DMS153 treated with DMSO at 0.1 percent for 48 hours (cell line): ENCODE measurements around the gene RGS16.
A peak's percentile ranks its signal among the peaks of the same experiment; 100 is the strongest.
"Not testable (repeated sequence)": the region's sequence is repeated elsewhere in the genome, so short reads cannot be mapped to it uniquely, and the experiment has no call there.

Experiments used
- DNase-seq: peaks from one replicate; lab custom pipeline; 2025; ENCODE audit not compliant: unreplicated experiment; lab: John Stamatoyannopoulos, UW

RGS16 gene, protein sequence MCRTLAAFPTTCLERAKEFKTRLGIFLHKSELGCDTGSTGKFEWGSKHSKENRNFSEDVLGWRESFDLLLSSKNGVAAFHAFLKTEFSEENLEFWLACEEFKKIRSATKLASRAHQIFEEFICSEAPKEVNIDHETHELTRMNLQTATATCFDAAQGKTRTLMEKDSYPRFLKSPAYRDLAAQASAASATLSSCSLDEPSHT

GRCh38 chr1:182604175-182605164 lies at the start of gene RGS16:
RGS16 (minus strand) TSS chr1:182604389; CDS start chr1:182604259, 130 bp downstream.
- peak; percentile 99 for DNase-seq

DNA sequence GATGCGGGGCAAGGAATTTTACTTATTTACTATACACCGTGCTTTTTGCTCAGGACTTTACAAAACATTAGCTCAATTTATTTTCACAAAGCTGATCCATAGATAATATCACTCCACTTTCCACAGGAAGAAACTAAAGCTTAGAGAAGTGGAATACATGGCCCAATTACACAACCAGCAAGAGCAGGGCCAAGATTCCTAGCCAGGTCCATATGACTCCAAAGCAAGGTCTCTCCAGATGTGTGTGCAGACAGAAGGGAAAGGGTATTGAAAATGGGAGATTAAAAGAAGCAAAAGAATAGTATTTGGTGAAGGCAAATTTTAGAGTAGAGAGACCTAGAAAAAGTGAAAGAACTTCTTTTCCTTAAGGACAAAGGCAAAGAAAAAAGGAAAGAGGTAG lies 49.8 kb upstream of the RGS16 start:
- no peak for DNase-seq

- DNase-seq = no peak
Observed at GRCh38 chr1:182652933-182653332, 48.7 kb upstream of the RGS16 start.

- DNase-seq = no peak
Observed at GRCh38 chr1:182651339-182651724, 47.1 kb upstream of the RGS16 start.

DNA sequence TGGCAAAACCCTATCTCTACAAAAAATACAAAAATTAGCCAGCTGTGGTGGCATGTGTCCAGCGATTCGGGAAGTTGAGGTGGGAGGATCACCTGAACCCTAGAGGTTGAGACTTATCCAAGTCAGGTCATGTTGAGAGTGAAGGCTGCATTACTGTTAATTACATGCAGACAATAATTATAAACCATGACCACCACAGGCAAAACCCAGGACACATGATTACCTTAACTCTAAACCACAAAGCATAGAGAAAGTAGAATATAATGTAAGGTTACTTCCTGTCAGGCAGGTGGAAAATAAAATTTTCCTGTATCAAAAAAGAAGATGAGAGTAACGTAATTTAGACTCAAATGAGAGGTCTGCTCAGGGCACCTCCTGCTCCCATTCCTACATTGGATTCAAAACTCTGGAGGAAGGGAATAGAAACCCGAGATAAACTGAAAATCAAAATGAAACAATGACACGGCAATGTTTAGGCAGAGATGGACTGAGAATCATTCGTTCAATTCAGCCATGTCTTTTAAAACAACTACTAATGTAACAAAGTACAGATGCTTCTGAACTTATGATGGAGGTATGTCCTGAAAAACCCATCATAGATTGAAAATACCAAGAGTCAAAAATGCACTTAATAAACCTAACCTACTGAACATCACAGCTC lies 46.6 kb upstream of the RGS16 start:
- no peak for DNase-seq

- DNase-seq = no peak
Observed at GRCh38 chr1:182649041-182649440, 44.9 kb upstream of the RGS16 start.

DNA sequence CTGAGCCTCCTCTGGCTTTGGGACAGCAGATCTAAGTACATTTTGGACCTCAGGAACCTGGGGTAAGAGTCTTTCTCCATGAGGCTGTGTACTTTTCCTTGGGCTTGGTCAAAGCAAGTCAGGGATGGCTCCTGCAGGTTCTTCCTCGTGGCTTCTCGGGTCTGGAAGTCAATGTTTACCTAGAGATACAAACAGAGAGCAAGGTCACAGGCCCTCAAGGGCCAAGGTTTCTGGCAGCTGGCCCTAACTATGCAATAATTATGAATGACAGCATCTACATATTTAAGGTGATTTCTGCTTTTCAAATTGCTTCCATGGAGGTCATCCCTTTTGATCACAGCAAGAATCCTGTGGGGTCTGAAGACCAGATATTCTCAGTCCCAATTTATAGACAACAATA lies 42.5 kb upstream of the RGS16 start:
- no peak for DNase-seq

GRCh38 chr1:182644886-182645285 lies 40.7 kb upstream of the RGS16 start:
- no peak for DNase-seq

GRCh38 chr1:182643699-182644098 lies 39.5 kb upstream of the RGS16 start:
- DNase-seq = peak; percentile 27

DNA sequence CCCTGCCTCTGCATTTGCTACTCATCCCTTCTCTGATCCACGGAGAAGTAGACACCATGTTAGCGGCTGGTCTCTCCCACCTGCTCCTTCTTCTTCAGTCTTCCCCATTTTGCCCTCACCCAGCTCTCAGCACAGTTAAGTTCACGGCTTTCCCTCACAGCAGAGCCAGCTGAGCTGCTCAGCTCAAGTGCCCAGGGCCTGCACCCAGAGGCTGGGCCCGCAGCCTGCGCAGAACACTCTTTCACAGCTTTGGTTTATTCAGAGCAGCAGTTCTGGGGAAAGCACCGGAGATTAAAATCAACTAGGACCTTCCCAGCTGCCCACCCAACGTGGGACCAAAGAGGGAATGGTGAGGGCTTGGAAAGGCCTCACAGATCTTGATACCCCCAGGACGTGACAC lies 38.3 kb upstream of the RGS16 start:
- no peak for DNase-seq

DNA sequence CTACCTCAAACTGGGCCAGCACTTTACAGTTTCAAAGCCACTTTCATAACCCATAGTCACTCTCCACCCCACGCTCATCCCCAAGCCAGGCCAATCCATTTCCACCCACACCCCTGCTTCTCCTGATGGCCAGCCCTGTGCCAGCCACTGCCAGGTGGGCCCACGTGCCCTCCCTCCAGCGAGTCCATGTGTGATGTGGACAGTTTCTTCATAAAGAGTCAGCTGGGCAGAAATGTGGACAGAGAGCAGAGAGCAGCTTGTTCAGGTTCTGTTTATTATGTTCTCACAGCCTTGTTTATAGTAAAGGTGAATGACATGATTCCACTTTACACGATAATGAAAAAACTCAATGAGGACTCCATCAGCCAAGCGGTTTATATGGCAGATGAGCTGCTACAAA lies 37.4 kb upstream of the RGS16 start:
- DNase-seq = peak; percentile 38

DNA sequence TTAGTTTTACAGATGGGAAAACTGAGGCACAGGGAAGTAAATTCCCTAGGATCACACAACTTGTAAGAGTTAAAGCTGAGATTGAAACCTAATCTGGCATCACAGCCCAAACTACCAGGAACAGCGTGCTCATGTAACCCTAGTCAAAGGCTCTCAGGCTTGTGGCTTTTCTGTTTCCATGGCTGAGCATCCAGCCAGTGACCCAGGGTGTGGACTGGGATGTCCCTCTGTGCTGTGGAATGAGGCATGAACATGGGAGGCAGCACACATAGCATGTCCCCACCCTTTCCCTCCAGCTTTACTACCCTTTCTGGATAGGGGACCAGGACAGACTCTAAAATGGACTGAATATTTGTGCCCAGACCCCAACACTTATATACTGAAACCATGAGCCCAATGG lies 35.1 kb upstream of the RGS16 start:
- DNase-seq = no peak

DNA sequence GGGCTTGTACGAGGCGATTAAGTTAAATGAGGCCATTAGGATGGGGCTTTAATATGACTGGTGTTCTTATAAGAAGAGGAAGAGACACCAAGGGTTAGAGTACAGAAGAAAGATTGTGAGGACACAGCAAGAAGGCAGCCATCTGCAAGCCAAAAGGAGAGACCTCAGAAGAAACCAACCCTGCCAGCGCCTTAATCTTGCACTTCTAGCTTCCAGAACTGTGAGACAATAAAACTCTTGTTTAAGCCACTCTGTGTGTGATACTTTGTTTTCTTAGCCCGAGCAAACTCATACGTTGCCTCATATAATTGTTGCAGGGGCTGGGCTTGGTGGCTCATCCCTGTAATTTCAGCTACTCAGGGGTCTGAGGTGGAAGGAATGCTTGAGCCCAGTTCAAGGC lies 33.6 kb upstream of the RGS16 start:
- no peak for DNase-seq

- no peak for DNase-seq
Observed at GRCh38 chr1:182635871-182636270, 31.7 kb upstream of the RGS16 start.

DNA sequence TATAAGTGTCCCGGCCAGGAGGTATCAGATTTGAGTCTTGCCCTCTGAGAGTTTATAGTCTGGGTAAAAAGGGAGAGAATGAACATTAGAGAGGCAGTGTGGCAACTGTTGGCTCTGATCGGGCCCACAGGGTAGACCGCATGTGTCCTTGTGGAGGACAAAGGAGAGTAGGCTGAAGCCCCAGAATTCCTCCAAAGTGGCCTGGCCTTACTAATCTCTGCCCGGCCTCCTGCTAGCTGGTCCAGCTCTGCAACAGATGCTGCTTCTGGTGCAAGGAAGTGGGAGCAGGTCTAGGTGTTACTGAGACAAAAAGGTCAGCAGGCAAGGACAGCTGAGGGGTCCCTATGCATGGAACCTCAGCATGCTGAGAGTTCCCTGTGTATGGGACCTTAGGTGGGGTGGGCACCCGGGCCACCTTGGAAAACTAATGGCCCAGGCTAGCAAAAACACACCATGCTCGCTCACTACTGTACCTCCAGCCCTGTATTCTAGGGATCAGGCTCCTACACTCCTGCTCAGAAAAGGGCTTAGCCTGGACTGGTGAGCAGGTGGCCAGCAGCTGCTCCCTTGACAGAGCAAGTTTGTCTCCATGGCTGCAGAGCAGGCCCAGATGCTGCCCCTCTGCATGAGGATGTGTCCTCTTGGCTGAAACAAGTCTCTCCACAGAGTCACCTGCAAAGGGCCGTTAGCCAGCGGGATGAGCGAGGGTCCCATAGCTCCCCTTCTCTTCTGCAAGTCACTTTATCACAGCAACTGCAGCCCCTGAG lies 30.3 kb upstream of the RGS16 start:
- peak; percentile 54 for DNase-seq

DNA sequence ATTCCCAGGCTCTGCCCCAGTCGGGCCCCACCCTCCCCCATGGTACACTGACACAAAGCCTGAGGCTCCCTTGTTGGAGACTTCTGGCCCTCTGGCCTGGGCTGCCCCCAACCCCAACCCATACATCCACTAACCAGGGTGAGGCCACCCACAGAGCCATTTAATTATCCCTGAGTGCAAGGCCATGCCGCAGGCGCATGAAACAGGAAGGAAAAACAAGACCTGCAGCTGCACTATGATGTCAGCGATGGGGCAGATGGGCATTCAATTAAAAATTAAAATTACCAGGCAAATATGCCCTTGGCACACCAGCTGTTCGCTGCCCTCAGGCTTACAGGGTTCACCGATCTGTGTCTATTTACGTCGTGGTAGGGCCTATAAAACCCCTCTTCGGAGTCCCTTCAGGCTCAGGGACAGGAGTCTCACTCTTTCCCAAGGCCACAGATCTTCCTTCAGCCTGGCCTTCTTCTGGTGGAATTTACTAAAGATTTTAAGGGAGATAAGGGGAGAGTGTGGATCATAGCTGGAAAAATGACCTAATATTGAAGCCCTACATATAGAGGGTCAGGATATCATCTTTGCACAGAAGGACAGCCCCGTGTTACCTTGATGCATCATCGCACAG lies 29.6 kb upstream of the RGS16 start:
- peak; percentile 85 for DNase-seq

DNA sequence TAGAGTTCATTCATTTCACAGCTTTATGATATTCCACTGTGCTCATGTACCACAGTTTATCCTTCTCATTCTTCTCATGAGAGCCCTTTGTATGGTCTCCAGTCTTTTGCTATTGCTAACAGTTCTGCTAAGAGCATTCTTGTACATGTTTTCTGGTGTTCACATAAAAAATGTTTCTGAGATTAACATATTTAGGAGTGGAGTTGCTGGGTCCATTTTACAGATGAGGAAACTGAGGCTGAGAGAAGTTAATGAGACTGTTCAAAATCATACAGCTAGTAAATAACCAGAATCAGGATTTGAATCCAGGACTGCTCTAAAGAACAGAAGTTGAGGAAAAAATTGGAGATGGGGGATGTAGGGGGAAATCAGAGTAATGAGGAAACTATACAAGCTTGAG lies 28.8 kb upstream of the RGS16 start:
- DNase-seq = no peak

DNA sequence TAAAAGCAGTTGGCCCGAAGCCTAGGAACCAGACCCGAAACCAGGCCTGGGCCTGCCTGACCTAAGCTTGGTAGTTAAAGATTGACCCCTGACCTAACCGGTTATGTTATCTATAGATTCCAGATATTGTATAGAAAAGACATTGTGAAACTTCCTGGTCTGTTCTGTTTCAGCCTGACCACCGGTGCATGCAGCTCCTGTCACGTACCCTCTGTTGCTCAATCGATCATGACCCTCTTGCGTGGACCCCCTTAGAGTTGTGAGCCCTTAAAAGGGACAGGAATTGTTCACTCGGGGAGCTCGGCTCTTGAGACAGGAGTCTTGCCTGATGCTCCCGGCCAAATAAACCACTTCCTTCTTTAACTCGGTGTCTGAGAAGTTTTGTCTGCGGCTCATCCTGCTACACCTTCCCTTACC lies 28.3 kb upstream of the RGS16 start:
- not testable (repeated sequence) for DNase-seq

DNA sequence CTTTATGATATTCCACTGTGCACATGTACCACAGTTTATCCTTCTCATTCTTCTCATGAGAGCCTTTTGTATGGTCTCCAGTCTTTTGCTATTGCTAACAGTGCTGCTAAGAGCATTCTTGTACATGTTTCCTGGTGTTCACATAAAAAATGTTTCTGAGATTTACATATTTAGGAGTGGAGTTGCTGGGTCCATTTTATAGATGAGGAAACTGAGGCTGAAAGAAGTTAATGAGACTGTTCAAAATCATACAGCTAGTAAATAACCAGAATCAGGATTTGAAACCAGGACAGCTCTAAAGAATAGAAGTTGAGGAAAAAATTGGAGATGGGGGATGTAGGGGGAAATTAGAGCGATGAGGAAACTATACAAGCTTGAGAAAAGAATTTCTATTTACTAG lies 27.8 kb upstream of the RGS16 start:
- no peak for DNase-seq

- DNase-seq = no peak
Observed at GRCh38 chr1:182631053-182631677, 27.0 kb upstream of the RGS16 start.
